HepG2 (cell line): ENCODE measurements around the gene ARHGAP12. TPM values are rescaled to one million over a fixed set of nuclear protein-coding genes. Genes with fewer than 3 reads are reported as not detected.

Source experiments
- ATAC-seq: fragments of 200-7000 bp; cut with Tn5 transposase; 3 replicates; pipeline ENCODE4 v1.9.1; 2020; ENCODE audit warnings: mild to moderate bottlenecking, moderate library complexity
- BruUV-seq: library from RNA; stranded (reverse); fragments of 400-500 nt; replicated peaks from 2 replicates; lab custom pipeline; 2021; lab: Mats Ljungman, UMichigan
- CTCF ChIA-PET: fragments of 300-600 bp; formaldehyde crosslinking; extraction: SDS; loops from one replicate; lab custom pipeline; 2021; ENCODE audit warnings: low total read pairs, inconsistent platforms, low intra/inter-chr PET ratio; lab: Yijun Ruan, JAX
- POLR2A ChIA-PET: fragments of 350-600 bp; sonication (Branson Sonifier 250); formaldehyde crosslinking; loops from one replicate; lab custom pipeline; 2020; ENCODE audit warnings: antibody characterized with exemption, inconsistent platforms; lab: Yijun Ruan, JAX
- DNase-seq: peaks from one replicate; pipeline ENCODE4 v3.0.0-alpha.2; 2015; ENCODE audit warnings: low spot score
- FAIRE-seq: peaks from 3 replicates; lab custom pipeline; 2011; peaks lifted over from hg19 to GRCh38; lab: Jason Lieb, UNC
- H2AFZ ChIP-seq: one replicate; pipeline ENCODE4 v1.6.1; 2011; ENCODE audit warnings: low read length, inconsistent platforms
- H3K27ac ChIP-seq: fragments of 300-600 bp; 3 replicates; pipeline ENCODE4 v1.8.0; 2011; ENCODE audit warnings: mixed run types, mild to moderate bottlenecking, mixed read lengths, low read length, inconsistent platforms; ENCODE audit not compliant: insufficient read depth; ENCODE audit errors: extremely low read length
- H3K27me3 ChIP-seq, 2 experiments: fragments of 200-600 bp in 1 of 2; 2 replicates in 1 of 2; 3 replicates in 1 of 2; pipeline versions ENCODE4 v1.6.0 to v1.8.0; 2011; ENCODE audit warnings: low read length in 2 of 2, mild to moderate bottlenecking in 2 of 2, moderate library complexity in 2 of 2, inconsistent platforms in 1 of 2; ENCODE audit not compliant: insufficient read depth in 2 of 2, control insufficient read depth in 1 of 2
- H3K36me3 ChIP-seq, 2 experiments: fragments of 200-600 bp in 1 of 2; replicated peaks in 1 of 2; 2 replicates in 1 of 2; 3 replicates in 1 of 2; pipeline versions ENCODE4 v1.5.1 to v1.8.0; 2011; ENCODE audit warnings: low read length in 2 of 2, inconsistent platforms in 1 of 2; ENCODE audit not compliant: insufficient read depth in 2 of 2, control insufficient read depth in 1 of 2
- H3K4me1 ChIP-seq: 2 replicates; pipeline ENCODE4 v1.5.1; 2012; ENCODE audit warnings: low read length, inconsistent platforms; ENCODE audit not compliant: insufficient read depth
- H3K4me2 ChIP-seq: 2 replicates; pipeline ENCODE4 v1.6.0; 2011; ENCODE audit warnings: low read depth, low read length, inconsistent platforms
- H3K4me3 ChIP-seq, 3 experiments: fragments of 200-600 bp in 1 of 3; sonication (generic), shearing (Covaris generic) in 1 of 3; replicated peaks in 1 of 3; 2 replicates each; pipeline ENCODE4 v1.5.1; 2011 to 2016; ENCODE audit warnings: low read length in 3 of 3, inconsistent platforms in 2 of 3, low read depth in 2 of 3, mild to moderate bottlenecking in 2 of 3, control low read depth in 1 of 3, mixed read lengths in 1 of 3; ENCODE audit not compliant: insufficient read depth in 1 of 3
- H3K79me2 ChIP-seq: one replicate; pipeline ENCODE4 v1.6.1; 2011; ENCODE audit warnings: low read length, inconsistent platforms; ENCODE audit not compliant: insufficient read depth
- H3K9ac ChIP-seq: 2 replicates; pipeline ENCODE4 v1.6.0; 2011; ENCODE audit warnings: mild to moderate bottlenecking, low read depth, low read length, inconsistent platforms; ENCODE audit not compliant: insufficient read depth
- H3K9me3 ChIP-seq: 2 replicates; pipeline ENCODE4 v1.5.1; 2012; ENCODE audit warnings: mild to moderate bottlenecking, low read length
- H4K20me1 ChIP-seq: 2 replicates; pipeline ENCODE4 v1.6.0; 2011; ENCODE audit warnings: inconsistent platforms, mild to moderate bottlenecking, low read length, moderate library complexity; ENCODE audit not compliant: insufficient read depth
- ADNP ChIP-seq: sonication (generic); formaldehyde crosslinking; IDR thresholded peaks from 2 replicates; pipeline ENCODE4 v1.4.0; 2020; ENCODE audit warnings: missing genetic modification reagents
- DRAP1 ChIP-seq: IDR thresholded peaks from 2 replicates; pipeline ENCODE4 v1.6.1; 2016; ENCODE audit warnings: missing genetic modification reagents, missing compliant biosample characterization
- ELF1 ChIP-seq: sonication (generic); formaldehyde crosslinking; IDR thresholded peaks from 2 replicates; pipeline ENCODE4 v1.4.0; 2020; ENCODE audit warnings: missing genetic modification reagents
- HIVEP1 ChIP-seq: sonication (generic); formaldehyde crosslinking; IDR thresholded peaks from 2 replicates; pipeline ENCODE4 v1.4.0; 2020; ENCODE audit warnings: mild to moderate bottlenecking, missing genetic modification reagents
- MBNL3 ChIP-seq: fragments of 250-450 bp; sonication (Bioruptor Pico); conservative IDR thresholded peaks from 2 replicates; pipeline ENCODE4 v1.8.0; 2022; ENCODE audit warnings: mild to moderate bottlenecking, inconsistent platforms
- NFE2L1 ChIP-seq: sonication (generic); formaldehyde crosslinking; IDR thresholded peaks from 2 replicates; pipeline ENCODE4 v1.4.0; 2020; ENCODE audit warnings: missing genetic modification reagents, mild to moderate bottlenecking, borderline replicate concordance
- PBX3 ChIP-seq: sonication (generic); formaldehyde crosslinking; IDR thresholded peaks from 2 replicates; pipeline ENCODE4 v1.8.1; 2023; ENCODE audit warnings: missing genetic modification reagents, inconsistent platforms, borderline replicate concordance
- TCF7 ChIP-seq: sonication (generic); IDR thresholded peaks from 2 replicates; pipeline ENCODE4 v1.6.1; 2016; ENCODE audit warnings: antibody characterized with exemption, low read depth
- ZNF768 ChIP-seq: sonication (generic); formaldehyde crosslinking; IDR thresholded peaks from 2 replicates; pipeline ENCODE4 v1.4.0; 2020; ENCODE audit warnings: missing genetic modification reagents
- ZNF790 ChIP-seq: sonication (generic); formaldehyde crosslinking; IDR thresholded peaks from 2 replicates; pipeline ENCODE4 v1.8.0; 2022; ENCODE audit warnings: missing genetic modification reagents, mild to moderate bottlenecking, borderline replicate concordance
- ZSCAN12 ChIP-seq: sonication (generic); formaldehyde crosslinking; IDR thresholded peaks from 2 replicates; pipeline ENCODE4 v1.9.0; 2021; ENCODE audit warnings: mild to moderate bottlenecking, missing genetic modification reagents
- WGBS: methylation state at CpG from one replicate; pipeline ENCODE4 v1.1.6; 2017; ENCODE audit warnings: low lambda C conversion rate; 5-methylcytosine and 5-hydroxymethylcytosine counted together
- in situ Hi-C: cut with HindIII; loops from 2 replicates; pipeline ENCODE4 v1.10.0; 2017; ENCODE audit warnings: low pct_unique_long_range_greater_than_20kb; ENCODE audit not compliant: extremely low pct_ligation_motif_present
- intact Hi-C: fragments of 100-400 bp; cut with micrococcal nuclease; formaldehyde crosslinking; loops from one replicate; pipeline ENCODE4 v1.10.0; 2022; ENCODE audit not compliant: unreplicated experiment
- polyA plus RNA-seq, 8 experiments: library from polyadenylated mRNA; depleted of rRNA in 3 of 8; stranded (reverse) in 7 of 8; unstranded in 1 of 8; fragments of >200 nt; fragmentation: Illumina TruSeq in 4 of 8; extraction: Trizol in 4 of 8; gene quantifications; 2 replicates each; pipeline versions ENCODE4 v1.2.1 to v1.2.3, GENCODE V29; 2011 to 2016; ENCODE audit warnings: low read depth in 4 of 8, missing spikeins in 1 of 8, mixed read lengths in 1 of 8; ENCODE audit not compliant: insufficient read depth in 1 of 8
- total RNA-seq, 5 experiments: library from RNA; depleted of rRNA; stranded (reverse); fragments of >200 nt; fragmentation: Illumina TruSeq; extraction: Trizol; gene quantifications; 2 replicates each; pipeline ENCODE4 v1.2.3, GENCODE V29; 2016; ENCODE audit warnings: low read depth in 1 of 5
- TF ChIP-seq, protein P1 (sequence below): sonication (generic); formaldehyde crosslinking; IDR thresholded peaks from 2 replicates; pipeline ENCODE4 v1.8.1; 2023; ENCODE audit warnings: mild to moderate bottlenecking, moderate library complexity, missing genetic modification reagents
- TF ChIP-seq, protein P2 (sequence below): sonication (generic); formaldehyde crosslinking; IDR thresholded peaks from 2 replicates; pipeline ENCODE4 v1.4.0; 2020; ENCODE audit warnings: missing genetic modification reagents, borderline replicate concordance
- TF ChIP-seq, protein P3 (sequence below): sonication (generic); formaldehyde crosslinking; IDR thresholded peaks from 2 replicates; pipeline ENCODE4 v1.5.1; 2020; ENCODE audit warnings: mild to moderate bottlenecking, moderate library complexity, missing genetic modification reagents

ARHGAP12 gene
- total and polyA plus RNA-seq, 2 of the 13 experiments (the other 11 are each of a cell fraction or from before 2014, with no cell fraction given), result 25.0 to 54.6 TPM

DNA sequence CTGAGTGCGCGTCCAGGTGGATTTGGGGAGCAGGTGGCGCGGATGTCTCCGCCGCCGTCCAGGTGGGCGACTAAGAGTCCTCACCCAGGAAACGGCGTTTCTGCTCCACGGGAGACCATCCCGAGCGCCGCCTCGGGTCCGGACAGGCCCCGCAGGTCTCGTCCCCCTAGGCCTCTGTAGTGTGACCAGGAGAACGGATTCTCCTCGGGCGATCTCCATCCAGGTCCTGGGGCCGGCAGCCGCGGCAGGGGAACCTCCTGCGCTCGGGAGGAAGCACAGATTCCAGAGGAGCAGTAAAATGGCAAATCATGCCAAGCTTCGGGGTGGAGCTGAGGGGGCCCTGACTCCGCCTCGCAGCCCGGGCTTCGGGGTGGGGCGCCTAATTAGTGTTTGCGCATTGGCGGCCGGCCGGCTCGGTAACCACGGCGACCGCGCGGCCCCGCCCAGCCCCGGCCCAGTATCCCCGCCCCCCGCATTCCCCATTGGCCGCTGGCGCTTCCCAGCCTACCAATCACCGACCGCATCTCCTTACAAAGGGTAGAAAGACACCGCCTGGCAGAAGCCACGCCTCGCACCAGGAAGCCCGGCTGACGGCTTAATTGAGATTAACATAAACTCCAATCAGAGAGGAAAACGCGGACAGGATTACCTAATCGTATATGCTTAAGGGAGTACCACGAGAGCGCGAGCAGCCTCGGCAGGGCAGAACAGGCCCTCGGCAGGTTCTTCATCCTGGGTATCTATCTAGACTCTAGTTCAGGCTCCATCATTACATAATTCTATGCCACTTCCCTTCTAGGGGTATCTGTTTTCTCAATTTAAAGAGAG lies 168.6 kb downstream of the ARHGAP12 start:
- ATAC-seq, result peak; percentile 94
- FAIRE-seq, result peak; percentile 65
- peak overlapping the region; percentile 77 for H3K27ac ChIP-seq
- TF ChIP-seq, protein P1, sequence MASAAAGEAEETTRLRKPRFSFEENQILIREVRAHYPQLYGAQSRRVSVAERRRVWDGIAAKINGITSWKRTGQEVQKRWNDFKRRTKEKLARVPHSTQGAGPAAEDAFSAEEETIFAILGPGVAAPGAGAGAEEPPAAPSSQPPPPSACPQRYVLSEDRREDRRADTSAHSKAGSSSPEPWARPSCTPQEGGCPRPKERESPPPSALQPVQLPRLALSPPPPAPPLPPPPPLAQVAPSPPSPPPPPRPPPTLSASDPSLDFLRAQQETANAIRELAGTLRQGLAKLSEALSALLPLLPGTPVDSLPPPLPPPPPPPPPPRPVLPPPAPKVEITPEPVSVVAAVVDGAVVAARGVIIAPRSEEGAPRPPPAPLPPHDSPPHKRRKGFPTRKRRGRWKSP, result peak; percentile 51; the same call in 1 of the 2 replicates
- no peak for TF ChIP-seq MBNL3 (CRISPR knock-in tag)
- 0 out of 2 replicates have a peak, but pooled peaks have one; percentile 13 for TF ChIP-seq ELF1
- no peak for TF ChIP-seq ZSCAN12 (CRISPR knock-in tag)
- no peak for TF ChIP-seq PBX3
- TF ChIP-seq DRAP1 (CRISPR knock-in tag), result peak; percentile 71; the same call in 1 of the 2 replicates
- no peak for TF ChIP-seq NFE2L1 (CRISPR knock-in tag)
- no peak for TF ChIP-seq ADNP
- no peak for TF ChIP-seq ZNF790 (CRISPR knock-in tag)
- TF ChIP-seq HIVEP1 (CRISPR knock-in tag), result 0 out of 2 replicates have a peak, but pooled peaks have one; percentile 22
- peak; percentile 39; the same call in 1 of the 2 replicates for TF ChIP-seq ZNF768 (CRISPR knock-in tag)
- TF ChIP-seq, protein P2, sequence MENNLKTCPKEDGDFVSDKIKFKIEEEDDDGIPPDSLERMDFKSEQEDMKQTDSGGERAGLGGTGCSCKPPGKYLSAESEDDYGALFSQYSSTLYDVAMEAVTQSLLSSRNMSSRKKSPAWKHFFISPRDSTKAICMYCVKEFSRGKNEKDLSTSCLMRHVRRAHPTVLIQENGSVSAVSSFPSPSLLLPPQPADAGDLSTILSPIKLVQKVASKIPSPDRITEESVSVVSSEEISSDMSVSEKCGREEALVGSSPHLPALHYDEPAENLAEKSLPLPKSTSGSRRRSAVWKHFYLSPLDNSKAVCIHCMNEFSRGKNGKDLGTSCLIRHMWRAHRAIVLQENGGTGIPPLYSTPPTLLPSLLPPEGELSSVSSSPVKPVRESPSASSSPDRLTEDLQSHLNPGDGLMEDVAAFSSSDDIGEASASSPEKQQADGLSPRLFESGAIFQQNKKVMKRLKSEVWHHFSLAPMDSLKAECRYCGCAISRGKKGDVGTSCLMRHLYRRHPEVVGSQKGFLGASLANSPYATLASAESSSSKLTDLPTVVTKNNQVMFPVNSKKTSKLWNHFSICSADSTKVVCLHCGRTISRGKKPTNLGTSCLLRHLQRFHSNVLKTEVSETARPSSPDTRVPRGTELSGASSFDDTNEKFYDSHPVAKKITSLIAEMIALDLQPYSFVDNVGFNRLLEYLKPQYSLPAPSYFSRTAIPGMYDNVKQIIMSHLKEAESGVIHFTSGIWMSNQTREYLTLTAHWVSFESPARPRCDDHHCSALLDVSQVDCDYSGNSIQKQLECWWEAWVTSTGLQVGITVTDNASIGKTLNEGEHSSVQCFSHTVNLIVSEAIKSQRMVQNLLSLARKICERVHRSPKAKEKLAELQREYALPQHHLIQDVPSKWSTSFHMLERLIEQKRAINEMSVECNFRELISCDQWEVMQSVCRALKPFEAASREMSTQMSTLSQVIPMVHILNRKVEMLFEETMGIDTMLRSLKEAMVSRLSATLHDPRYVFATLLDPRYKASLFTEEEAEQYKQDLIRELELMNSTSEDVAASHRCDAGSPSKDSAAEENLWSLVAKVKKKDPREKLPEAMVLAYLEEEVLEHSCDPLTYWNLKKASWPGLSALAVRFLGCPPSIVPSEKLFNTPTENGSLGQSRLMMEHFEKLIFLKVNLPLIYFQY (CRISPR knock-in tag), result no peak
- 0 out of 2 replicates have a peak, but pooled peaks have one; percentile 38 for TF ChIP-seq TCF7
- TF ChIP-seq, protein P3, sequence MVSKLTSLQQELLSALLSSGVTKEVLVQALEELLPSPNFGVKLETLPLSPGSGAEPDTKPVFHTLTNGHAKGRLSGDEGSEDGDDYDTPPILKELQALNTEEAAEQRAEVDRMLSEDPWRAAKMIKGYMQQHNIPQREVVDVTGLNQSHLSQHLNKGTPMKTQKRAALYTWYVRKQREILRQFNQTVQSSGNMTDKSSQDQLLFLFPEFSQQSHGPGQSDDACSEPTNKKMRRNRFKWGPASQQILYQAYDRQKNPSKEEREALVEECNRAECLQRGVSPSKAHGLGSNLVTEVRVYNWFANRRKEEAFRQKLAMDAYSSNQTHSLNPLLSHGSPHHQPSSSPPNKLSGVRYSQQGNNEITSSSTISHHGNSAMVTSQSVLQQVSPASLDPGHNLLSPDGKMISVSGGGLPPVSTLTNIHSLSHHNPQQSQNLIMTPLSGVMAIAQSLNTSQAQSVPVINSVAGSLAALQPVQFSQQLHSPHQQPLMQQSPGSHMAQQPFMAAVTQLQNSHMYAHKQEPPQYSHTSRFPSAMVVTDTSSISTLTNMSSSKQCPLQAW (CRISPR knock-in tag), result peak; percentile 52; the same call in 1 of the 2 replicates

More for the DNA sequence above, 168.6 kb downstream of the ARHGAP12 start:
- H3K4me3 ChIP-seq, result peak overlapping the region; percentile 76 to 89 (median 85)
- peak overlapping the region; percentile 44 for H2AFZ ChIP-seq
- no peaks in the 10 kb centered on the region for H3K36me3 ChIP-seq
- peak overlapping the region; percentile 95 for H3K4me2 ChIP-seq
- intact Hi-C loops (no loop called here), in situ Hi-C loops (loop anchor here (25.0 kb wide), 1 partner anchor 973 kb away; no protein-coding TSS in a partner anchor)
- H3K27me3 ChIP-seq, result peaks cover under 1 to 3% of the 10 kb centered on the region in 2 experiments; a peak in 3 of 5 replicates
- DNase-seq, result peak; percentile 85
- WGBS, result 0% methylated on average over 7 of the region's 63 CpGs
- no peaks in the 10 kb centered on the region for H4K20me1 ChIP-seq
- H3K79me2 ChIP-seq, result no peaks in the 10 kb centered on the region
- H3K9me3 ChIP-seq, result no peaks in the 10 kb centered on the region
- peaks cover 20% of the 10 kb centered on the region for H3K4me1 ChIP-seq
- no TSS peak for BruUV-seq
- H3K9ac ChIP-seq, result peak overlapping the region; percentile 71; the same call in 1 of the 2 replicates
- ChIA-PET CTCF (no interaction called here), POLR2A (no interaction called here)
